H1 (cell line): Measurements from ENCODE around the gene GRHL3. TPM values are rescaled to one million over a fixed set of nuclear protein-coding genes. Genes with fewer than 3 reads are reported as not detected.

Experiments
- CTBP2 ChIP-seq: IDR thresholded peaks from 2 replicates; pipeline ENCODE4 v1.7.0; 2011; ENCODE audit warnings: borderline replicate concordance, mild to moderate bottlenecking, moderate library complexity, mixed read lengths, low read length; ENCODE audit not compliant: insufficient read depth, insufficient read length
- HDAC2 ChIP-seq, 2 experiments: fragments of 300-600 bp in 1 of 2; sonication (generic) in 1 of 2; IDR thresholded peaks; 2 replicates each; pipeline ENCODE4 v1.6.1; 2011 to 2012; ENCODE audit warnings: low read depth in 2 of 2, low read length in 2 of 2, mild to moderate bottlenecking in 2 of 2, moderate library complexity in 2 of 2, borderline replicate concordance in 1 of 2, inconsistent platforms in 1 of 2
- RFX5 ChIP-seq: IDR thresholded peaks from 2 replicates; pipeline ENCODE4 v1.6.1; 2011; ENCODE audit warnings: low read depth, low read length, improper control_type of control experiment, borderline replicate concordance
- SP2 ChIP-seq: IDR thresholded peaks from 2 replicates; pipeline ENCODE4 v1.6.1; 2012; ENCODE audit warnings: mild to moderate bottlenecking, low read length, inconsistent platforms
- polyA plus RNA-seq, 7 experiments: library from polyadenylated mRNA; depleted of rRNA in 3 of 7; stranded (reverse) in 5 of 7; unstranded in 2 of 7; fragments of >200 nt in 5 of 7; fragments of 200-250 nt in 2 of 7; gene quantifications; 1 replicate in 5 of 7; 2 replicates in 1 of 7; 4 replicates in 1 of 7; pipeline versions ENCODE4 v1.2.1 to v1.2.3, GENCODE V29; 2011 to 2013; ENCODE audit warnings: missing spikeins in 2 of 7, mixed read lengths in 2 of 7
- total RNA-seq: library from RNA; stranded (reverse); fragmentation: NEBNext Ultra II Directional; extraction: Animal tissue kit (Norgen Biotek cat#: 25700); gene quantifications from 2 replicates; pipeline ENCODE4 v1.2.1, GENCODE V29; 2021

The GRHL3 gene
- total and polyA plus RNA-seq, 2 of the 8 experiments (the other 6 are each of a cell fraction or from before 2014, with no cell fraction given), result 0.80 to 1.8 TPM

GRCh38 chr1:24336075-24336474 is 16.9 kb downstream of the GRHL3 start (continued):
- TF ChIP-seq HDAC2 (IDR thresholded peaks at IDR 0.05; ENCODE audit: borderline replicate concordance in 1 of 2, low read depth in 2 of 2, low read length in 2 of 2) (no peak), CTBP2 (no peak), SP2 (no peak), RFX5 (no peak)
